Panc1 (cell line): ENCODE measurements around the gene ASTN2. TPM values are rescaled to one million over a fixed set of nuclear protein-coding genes. Genes with fewer than 3 reads are reported as not detected.

Experiments used
- ATAC-seq: fragments of 200-7000 bp; cut with Tn5 transposase; 2 replicates; pipeline ENCODE4 v1.9.1; 2020; ENCODE audit warnings: mild to moderate bottlenecking, moderate library complexity
- BruUV-seq: library from RNA; stranded (reverse); fragments of 400-500 nt; replicated peaks from 2 replicates; lab custom pipeline; 2021; lab: Mats Ljungman, UMichigan
- CTCF ChIA-PET: fragments of 300-600 bp; sonication (Branson Sonifier 250); formaldehyde crosslinking; loops from one replicate; lab custom pipeline; 2022; ENCODE audit warnings: antibody characterized with exemption; lab: Charles Lee
- POLR2A ChIA-PET: fragments of 300-600 bp; sonication (Branson Sonifier 250); formaldehyde crosslinking; loops from one replicate; lab custom pipeline; 2022; ENCODE audit warnings: antibody characterized with exemption; lab: Charles Lee
- DNase-seq: peaks from one replicate; pipeline ENCODE4 v3.0.0-alpha.2; 2010; ENCODE audit warnings: low read depth, low spot score
- H3K27ac ChIP-seq: 2 replicates; pipeline ENCODE4 v1.5.1; 2011; ENCODE audit warnings: mild to moderate bottlenecking, low read length, inconsistent platforms
- H3K27me3 ChIP-seq: fragments of 200-500 bp; sonication (Bioruptor generic); 2 replicates; pipeline ENCODE4 v1.6.0; 2014; ENCODE audit warnings: low read length, inconsistent platforms; ENCODE audit not compliant: control insufficient read depth, insufficient read depth
- H3K36me3 ChIP-seq: fragments of 200-500 bp; sonication (Bioruptor generic); 2 replicates; pipeline ENCODE4 v1.5.1; 2014; ENCODE audit warnings: inconsistent platforms, mild to moderate bottlenecking, low read length, moderate library complexity; ENCODE audit not compliant: control insufficient read depth, insufficient read depth
- H3K4me1 ChIP-seq: 2 replicates; pipeline ENCODE4 v1.5.1; 2011; ENCODE audit warnings: inconsistent platforms, mild to moderate bottlenecking, low read length, moderate library complexity; ENCODE audit not compliant: control insufficient read depth, insufficient read depth
- H3K4me3 ChIP-seq, 2 experiments: 2 replicates each; pipeline ENCODE4 v1.5.1; 2011 to 2012; ENCODE audit warnings: low read depth in 2 of 2, low read length in 2 of 2, mild to moderate bottlenecking in 2 of 2, inconsistent platforms in 1 of 2, moderate library complexity in 1 of 2
- H3K9me3 ChIP-seq: fragments of 200-500 bp; sonication (Bioruptor generic); 2 replicates; pipeline ENCODE4 v1.5.1; 2014; ENCODE audit warnings: low read depth, mild to moderate bottlenecking, inconsistent platforms, low read length, moderate library complexity; ENCODE audit not compliant: control insufficient read depth, insufficient read depth
- CTCF ChIP-seq: fragments of 450-650 bp; IDR thresholded peaks from 2 replicates; pipeline ENCODE4 v1.5.1; 2017; ENCODE audit warnings: mild to moderate bottlenecking
- POLR2AphosphoS5 ChIP-seq: IDR thresholded peaks from 2 replicates; pipeline ENCODE4 v1.6.1; 2012; ENCODE audit warnings: mild to moderate bottlenecking, low read depth, low read length, moderate library complexity
- SIN3A ChIP-seq: IDR thresholded peaks from 2 replicates; pipeline ENCODE4 v1.6.1; 2012; ENCODE audit warnings: low read depth, mild to moderate bottlenecking, low read length, moderate library complexity, borderline replicate concordance; ENCODE audit not compliant: insufficient read depth
- TCF7L2 ChIP-seq: IDR thresholded peaks from 2 replicates; pipeline ENCODE4 v1.6.1; 2011; ENCODE audit warnings: mild to moderate bottlenecking, low read depth, low read length, inconsistent platforms
- in situ Hi-C: cut with HindIII; loops from 2 replicates; pipeline ENCODE4 v1.10.0; 2016; ENCODE audit warnings: low sequenced_read_pairs, low pct_unique_long_range_greater_than_20kb
- intact Hi-C: fragments of 100-400 bp; cut with micrococcal nuclease; formaldehyde crosslinking; loops from one replicate; pipeline ENCODE4 v1.10.0; 2022; ENCODE audit not compliant: unreplicated experiment
- total RNA-seq: library from RNA; stranded (reverse); gene quantifications from one replicate; pipeline ENCODE4 v1.2.1, GENCODE V29; 2021; ENCODE audit not compliant: unreplicated experiment
- TF ChIP-seq, protein P1 (sequence below), 2 experiments: IDR thresholded peaks; 2 replicates each; pipeline ENCODE4 v1.6.1; 2011 to 2012; ENCODE audit warnings: low read depth in 2 of 2, control low read depth in 1 of 2, low read length in 1 of 2, mild to moderate bottlenecking in 1 of 2, moderate library complexity in 1 of 2; ENCODE audit not compliant: insufficient read depth in 1 of 2

Gene ASTN2
- total RNA-seq, 1 experiment from 2014 or later: 3.9 TPM

DNA sequence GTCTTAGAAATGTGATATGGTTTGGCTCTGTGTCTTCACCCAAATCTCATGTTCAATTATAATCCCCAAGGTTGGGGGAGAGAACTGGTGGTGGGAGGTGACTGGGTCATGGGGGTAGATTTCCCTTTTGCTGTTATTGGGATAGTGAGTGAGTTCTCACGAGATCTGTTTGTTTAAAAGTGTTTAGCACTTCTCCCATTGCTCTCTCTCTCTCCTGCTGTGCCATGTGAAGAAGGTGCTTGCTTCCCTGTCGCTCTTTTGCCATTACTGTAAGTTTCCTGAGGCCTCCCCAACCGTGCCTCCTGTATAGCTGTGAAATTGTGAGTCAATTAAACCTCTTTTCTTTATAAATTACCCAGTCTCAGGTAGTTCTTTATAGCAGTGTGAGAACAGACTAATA lies 203.6 kb downstream of the ASTN2 start:
- no peak for ATAC-seq
- POLR2A ChIA-PET: no interaction called here
- CTCF ChIA-PET: no interaction called here

DNA sequence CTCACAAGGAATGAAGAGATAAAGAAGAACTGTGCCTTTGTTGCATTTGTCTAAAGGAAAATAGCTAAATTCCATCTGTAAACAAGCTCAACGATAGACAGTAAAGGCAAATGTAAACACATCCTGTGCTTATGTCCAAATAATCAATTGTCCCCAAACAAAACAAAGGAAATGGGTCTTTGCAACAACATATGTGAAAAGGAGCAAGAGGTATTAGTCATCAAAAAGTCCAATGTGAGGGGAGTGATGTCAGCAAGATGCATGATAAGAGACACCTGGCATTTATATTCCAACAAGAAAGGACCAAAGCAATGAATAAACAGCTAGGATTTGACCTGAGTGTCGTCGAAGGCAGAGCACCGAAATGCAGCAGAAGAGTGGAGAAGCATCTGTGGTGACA lies 209.1 kb downstream of the ASTN2 start:
- Histone ChIP-seq H3K36me3 (no peaks in the 10 kb centered on the region), H3K4me3 (no peak overlapping the region), H3K27me3 (no peaks in the 10 kb centered on the region), H3K4me1 (no peaks in the 10 kb centered on the region), H3K27ac (no peak overlapping the region), H3K9me3 (no peaks in the 10 kb centered on the region)
- intact Hi-C loops: no loop called here
- BruUV-seq: no TSS peak
- in situ Hi-C loops: no loop called here
- ChIA-PET CTCF (no interaction called here), POLR2A (no interaction called here)
- DNase-seq: no peak
- no peak for ATAC-seq
- TF ChIP-seq, protein P1, sequence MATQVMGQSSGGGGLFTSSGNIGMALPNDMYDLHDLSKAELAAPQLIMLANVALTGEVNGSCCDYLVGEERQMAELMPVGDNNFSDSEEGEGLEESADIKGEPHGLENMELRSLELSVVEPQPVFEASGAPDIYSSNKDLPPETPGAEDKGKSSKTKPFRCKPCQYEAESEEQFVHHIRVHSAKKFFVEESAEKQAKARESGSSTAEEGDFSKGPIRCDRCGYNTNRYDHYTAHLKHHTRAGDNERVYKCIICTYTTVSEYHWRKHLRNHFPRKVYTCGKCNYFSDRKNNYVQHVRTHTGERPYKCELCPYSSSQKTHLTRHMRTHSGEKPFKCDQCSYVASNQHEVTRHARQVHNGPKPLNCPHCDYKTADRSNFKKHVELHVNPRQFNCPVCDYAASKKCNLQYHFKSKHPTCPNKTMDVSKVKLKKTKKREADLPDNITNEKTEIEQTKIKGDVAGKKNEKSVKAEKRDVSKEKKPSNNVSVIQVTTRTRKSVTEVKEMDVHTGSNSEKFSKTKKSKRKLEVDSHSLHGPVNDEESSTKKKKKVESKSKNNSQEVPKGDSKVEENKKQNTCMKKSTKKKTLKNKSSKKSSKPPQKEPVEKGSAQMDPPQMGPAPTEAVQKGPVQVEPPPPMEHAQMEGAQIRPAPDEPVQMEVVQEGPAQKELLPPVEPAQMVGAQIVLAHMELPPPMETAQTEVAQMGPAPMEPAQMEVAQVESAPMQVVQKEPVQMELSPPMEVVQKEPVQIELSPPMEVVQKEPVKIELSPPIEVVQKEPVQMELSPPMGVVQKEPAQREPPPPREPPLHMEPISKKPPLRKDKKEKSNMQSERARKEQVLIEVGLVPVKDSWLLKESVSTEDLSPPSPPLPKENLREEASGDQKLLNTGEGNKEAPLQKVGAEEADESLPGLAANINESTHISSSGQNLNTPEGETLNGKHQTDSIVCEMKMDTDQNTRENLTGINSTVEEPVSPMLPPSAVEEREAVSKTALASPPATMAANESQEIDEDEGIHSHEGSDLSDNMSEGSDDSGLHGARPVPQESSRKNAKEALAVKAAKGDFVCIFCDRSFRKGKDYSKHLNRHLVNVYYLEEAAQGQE (IDR thresholded peaks at IDR 0.05; ENCODE audit: insufficient read depth in 1 of 2, low read depth in 2 of 2, low read length in 1 of 2): no peak
- no peak for TF ChIP-seq CTCF
- no peak for TF ChIP-seq SIN3A
- TF ChIP-seq POLR2AphosphoS5: no peak
- no peak for TF ChIP-seq TCF7L2

More for the DNA sequence above, 203.6 kb downstream of the ASTN2 start:
- Histone ChIP-seq H3K4me3 (no peak overlapping the region), H3K27me3 (no peaks in the 10 kb centered on the region), H3K36me3 (no peaks in the 10 kb centered on the region), H3K27ac (no peak overlapping the region), H3K9me3 (no peaks in the 10 kb centered on the region), H3K4me1 (no peaks in the 10 kb centered on the region)
- in situ Hi-C loops (no loop called here), intact Hi-C loops (no loop called here)
- DNase-seq: no peak
- no TSS peak for BruUV-seq
- TF ChIP-seq CTCF: no peak
- TF ChIP-seq TCF7L2: no peak
- TF ChIP-seq POLR2AphosphoS5: no peak
- no peak for TF ChIP-seq SIN3A
- TF ChIP-seq, protein P1 (IDR thresholded peaks at IDR 0.05; ENCODE audit: insufficient read depth in 1 of 2, low read depth in 2 of 2, low read length in 1 of 2): no peak
